IPS DF 4.7 (cell line): ENCODE data around the gene ARMH4.

Source experiments
- DNase-seq: peaks from one replicate; pipeline ENCODE4 v3.0.0-alpha.2; 2013; ENCODE audit warnings: low spot score; ENCODE audit errors: extremely low read depth

The ARMH4 gene

GRCh38 chr14:57970175-57970574 is 181.8 kb downstream of the ARMH4 start:
- DNase-seq: no peak

GRCh38 chr14:57963071-57963470 is 188.9 kb downstream of the ARMH4 start:
- no peak for DNase-seq

- DNase-seq: peak; percentile 69
Measured at GRCh38 chr14:57962325-57963035, 189.5 kb downstream of the ARMH4 start.

GRCh38 chr14:57961786-57962060 is 190.3 kb downstream of the ARMH4 start:
- DNase-seq: no peak

GRCh38 chr14:57960946-57961785 is 190.8 kb downstream of the ARMH4 start:
- DNase-seq: no peak

- DNase-seq: no peak
Measured at GRCh38 chr14:57957441-57957840, 194.6 kb downstream of the ARMH4 start.
